ENCODE data around the gene CKAP2L.

CKAP2L gene, protein sequence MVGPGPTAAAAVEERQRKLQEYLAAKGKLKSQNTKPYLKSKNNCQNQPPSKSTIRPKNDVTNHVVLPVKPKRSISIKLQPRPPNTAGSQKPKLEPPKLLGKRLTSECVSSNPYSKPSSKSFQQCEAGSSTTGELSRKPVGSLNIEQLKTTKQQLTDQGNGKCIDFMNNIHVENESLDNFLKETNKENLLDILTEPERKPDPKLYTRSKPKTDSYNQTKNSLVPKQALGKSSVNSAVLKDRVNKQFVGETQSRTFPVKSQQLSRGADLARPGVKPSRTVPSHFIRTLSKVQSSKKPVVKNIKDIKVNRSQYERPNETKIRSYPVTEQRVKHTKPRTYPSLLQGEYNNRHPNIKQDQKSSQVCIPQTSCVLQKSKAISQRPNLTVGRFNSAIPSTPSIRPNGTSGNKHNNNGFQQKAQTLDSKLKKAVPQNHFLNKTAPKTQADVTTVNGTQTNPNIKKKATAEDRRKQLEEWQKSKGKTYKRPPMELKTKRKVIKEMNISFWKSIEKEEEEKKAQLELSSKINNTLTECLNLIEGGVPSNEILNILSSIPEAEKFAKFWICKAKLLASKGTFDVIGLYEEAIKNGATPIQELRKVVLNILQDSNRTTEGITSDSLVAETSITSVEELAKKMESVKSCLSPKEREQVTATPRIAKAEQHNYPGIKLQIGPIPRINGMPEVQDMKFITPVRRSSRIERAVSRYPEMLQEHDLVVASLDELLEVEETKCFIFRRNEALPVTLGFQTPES

DNA sequence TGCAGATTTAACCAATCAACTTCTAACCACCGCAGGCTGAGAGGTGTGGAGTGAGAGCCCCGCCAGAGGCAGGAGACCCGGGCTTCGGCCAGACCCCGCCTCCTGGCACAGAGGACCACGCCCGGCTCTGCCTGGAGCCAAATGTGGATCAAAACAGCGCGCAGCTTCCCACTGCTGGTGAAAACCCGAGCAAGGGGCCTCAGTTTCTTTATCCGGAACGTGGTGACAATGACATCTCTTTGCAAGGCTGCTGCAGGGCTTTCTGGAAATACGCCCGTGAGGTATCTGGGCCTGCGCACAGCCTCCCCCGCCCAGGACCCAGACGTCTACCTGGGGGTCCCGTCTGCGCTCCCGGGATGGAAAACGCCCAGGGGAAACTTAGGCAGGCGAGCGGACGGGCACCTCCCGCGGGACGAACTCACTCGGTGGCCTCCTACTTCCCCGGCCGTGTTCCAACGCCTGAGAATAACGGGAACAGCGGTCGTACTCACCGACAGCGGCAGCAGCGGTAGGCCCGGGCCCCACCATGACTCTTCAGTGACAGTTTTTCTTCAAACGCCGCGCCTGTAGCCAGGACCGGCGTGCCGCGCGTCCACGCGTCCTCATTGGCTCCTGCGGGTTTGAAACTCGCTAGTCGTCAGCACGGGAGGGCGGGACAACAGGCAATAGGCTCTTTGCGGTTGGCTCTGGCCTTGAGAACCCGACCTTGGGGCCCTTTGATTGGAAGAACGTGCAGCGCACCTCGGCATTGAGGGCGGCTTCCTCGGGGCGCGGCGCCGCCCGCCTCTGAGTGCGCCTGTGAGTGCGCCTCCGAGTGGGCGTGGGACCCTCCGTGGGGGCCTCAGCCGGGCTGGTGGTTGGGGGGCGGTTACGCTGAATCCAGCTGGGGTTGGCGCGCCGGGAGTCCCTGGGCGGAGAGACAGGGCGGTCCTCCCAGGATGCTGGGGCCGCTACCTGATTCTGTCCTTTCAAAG, at the start of gene CKAP2L:
CKAP2L (minus strand) TSS at position 539 of the 974 bp plus-strand sequence; CDS start at position 528, 11 bp downstream.
- DNase-seq (ENCODE audit: low read depth in 2 of 2), result peak; percentile 92 to 94

DNA sequence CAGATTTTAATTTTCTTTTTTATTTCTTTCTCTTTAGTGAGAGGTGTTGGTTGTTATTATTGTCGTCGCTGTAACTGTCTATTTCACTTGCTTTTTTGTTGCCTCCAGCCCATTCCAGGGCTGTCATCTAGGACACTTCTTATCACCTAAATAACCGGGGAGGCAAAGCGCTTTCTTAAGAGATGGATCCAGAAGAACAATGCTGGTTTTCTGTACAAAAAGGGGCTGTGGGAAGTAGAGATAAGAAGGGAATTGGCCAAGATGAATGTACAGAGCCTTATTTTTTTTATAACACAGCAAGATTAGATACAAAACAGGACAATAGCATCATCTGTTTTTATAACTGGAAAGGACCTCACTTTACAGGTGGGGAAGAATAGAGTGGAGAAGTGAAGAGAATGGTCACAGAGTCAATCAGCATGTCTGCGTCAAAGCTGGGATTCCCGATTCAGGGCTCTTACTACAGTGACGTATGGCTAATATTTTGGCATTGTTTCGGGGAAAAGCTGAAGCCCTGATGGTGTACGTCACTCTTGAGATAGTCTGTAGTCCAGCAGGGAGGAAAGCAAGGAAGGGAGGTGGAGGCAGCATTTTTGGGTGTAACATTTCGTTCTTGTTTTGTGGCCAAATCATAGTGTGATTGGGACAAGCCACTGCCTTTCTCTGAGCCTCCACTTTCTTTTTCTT, 49.0 kb upstream of the CKAP2L start:
- DNase-seq (ENCODE audit: low read depth in 2 of 2), result no peak

DNA sequence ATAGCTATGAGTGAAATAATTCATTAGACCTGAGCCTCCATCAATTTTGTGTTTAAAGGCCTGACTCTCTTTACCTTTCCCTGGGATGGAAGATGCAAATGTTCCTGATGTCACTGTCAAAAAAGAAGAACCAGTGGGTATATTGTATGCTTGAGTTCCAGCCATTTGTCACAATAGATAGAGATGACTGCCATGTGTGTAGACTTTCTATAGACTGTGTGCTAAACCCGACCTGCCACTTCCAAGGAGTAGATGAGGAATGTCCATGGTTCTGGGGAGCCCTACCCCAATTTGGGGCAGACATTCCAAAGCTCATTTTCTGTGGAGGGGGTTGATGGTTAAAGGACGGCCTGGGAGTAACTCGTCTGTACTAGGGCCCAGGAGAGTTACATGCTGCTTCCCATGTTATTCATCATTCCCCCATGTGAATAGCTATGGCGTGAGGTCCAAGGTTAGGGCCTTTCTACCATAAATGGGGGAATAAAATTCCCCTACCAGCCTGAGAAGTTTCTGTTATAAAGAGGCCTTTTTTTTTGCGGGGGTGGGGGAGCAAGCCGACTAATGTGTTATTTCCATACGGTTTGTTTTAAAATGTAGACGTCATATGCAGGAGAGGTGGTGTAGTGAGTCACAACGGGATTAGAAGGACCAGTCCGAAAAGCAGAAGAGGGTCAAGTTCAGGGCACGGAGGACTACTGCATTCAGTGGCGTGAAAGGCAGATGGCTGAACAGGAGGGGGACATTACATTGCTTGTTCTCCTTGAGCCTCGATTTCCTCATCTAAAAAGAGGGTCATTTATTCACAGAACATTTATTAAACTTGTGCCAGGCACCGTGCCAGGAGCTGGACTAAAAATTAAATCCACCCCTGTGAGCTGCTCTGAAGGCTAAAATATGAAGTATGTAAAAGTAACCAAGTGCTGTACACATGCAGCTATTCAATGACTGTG, 48.2 kb upstream of the CKAP2L start:
- DNase-seq (ENCODE audit: low read depth in 2 of 2), result no peak

DNA sequence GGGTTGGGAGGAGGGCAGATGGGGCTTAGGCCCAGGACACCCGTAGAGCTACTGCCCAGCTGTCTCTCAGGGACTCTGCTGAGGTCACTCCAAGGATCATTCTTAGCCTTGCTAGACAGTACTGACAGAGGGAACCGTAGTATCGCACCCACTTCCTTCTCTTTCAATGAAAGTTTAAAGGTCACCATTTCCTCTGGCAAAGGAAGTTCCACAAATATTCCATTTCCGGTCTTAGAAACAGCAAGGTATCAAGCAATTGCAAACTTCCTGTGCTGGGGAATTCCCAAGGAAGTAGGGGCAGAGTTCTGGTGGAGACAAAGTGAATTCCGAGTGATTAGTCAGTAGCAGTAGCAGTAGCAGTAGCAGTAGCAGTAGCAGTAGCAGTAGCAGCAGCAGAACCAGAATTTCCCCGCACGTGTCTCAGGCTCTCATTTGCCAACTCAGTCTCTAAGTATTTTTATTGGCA, 47.5 kb upstream of the CKAP2L start:
- DNase-seq (ENCODE audit: low read depth in 2 of 2), result no peak

DNA sequence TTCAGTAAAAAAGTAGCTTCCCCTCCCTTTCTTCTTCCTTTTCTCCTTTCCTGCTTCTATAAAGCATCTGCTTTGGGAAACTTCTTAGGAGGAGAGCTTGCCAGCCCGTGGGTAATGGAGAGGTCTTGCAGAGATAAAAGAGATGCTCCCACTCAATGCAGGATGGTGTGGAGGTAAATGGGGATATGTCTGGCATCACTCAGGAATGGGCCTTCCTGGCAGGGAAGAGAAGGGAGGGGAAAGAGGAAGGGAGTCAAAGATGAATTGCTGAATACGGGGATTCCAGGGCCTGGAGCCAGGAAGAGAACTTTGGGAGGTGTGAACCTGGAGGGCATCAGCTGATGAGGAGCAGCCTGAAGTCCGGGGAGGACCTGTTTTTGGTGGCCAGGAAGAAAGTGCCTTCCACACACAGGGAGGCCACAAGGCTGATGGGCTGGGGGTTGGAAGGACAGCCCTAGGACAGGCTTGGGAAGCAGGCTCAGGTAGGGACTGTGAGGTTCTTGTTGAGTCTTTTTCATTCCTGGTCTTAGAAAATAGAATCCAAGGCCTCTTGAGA, 46.9 kb upstream of the CKAP2L start:
- no peak for DNase-seq (ENCODE audit: low read depth in 2 of 2)

DNA sequence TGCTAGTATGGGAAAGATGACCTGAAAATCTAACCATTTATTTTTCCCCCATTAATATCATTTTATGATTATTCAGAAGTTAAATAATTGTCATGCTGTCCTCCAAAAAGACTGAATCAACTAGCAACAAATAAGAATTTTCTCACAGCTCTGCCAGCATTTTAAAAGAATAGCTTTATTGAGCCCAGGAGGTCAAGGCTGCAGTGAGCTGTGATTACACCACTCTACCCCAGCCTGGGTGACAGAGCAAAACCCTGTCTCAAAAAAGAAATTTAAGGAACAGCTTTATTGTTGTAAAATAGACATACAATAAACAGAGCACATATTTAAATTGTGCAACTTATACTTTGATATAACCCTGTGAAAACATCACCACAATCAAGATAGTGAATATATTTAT, 44.7 kb upstream of the CKAP2L start:
- no peak for DNase-seq (ENCODE audit: low read depth in 2 of 2)

DNA sequence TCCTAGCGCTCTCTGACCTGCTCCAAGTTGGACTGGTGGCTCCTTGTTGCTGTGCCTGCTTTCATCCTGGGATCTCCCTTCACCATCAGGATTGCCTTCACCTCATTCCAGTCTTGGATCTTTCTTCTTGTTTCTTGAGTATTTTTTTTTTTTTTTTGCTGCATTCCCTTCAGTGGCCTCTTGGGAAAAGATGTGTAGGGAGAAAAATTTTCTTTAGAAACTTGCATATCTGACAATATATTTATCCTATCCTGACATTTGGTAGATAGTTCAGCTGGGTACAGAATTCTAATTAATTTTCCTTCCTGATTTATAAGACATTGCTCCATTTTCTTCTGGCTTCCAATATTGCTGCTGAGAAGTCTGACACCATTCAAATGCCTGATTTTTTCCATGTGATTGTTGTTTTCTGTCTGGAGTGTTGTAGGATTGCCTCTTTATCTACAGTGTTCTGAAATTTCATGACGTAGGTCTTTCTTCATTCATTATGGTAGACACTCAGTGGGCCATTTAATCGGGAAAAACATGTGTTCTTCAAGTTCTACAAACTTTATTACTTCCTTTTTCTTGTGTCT, 42.9 kb upstream of the CKAP2L start:
- DNase-seq (ENCODE audit: low read depth in 2 of 2), result no peak

DNA sequence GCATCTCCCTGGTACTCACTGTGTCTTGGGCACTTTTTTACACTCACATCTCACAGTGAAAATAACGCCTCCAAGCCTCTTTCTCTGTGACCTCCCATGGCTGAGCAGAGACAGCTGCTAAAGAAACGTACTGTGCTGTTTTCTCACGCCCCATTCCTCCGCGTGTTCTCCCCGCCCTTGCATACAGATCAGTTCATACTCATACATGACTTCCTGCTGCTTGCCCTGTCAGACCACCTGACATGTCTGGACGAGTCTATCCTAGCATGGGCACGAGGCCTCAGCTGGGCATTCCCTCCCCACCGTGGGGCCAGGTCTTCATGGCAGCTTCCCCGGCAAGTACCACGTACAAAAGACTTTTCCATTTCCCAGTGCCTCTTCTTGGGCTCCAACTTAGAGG, 41.1 kb upstream of the CKAP2L start:
- DNase-seq (ENCODE audit: low read depth in 2 of 2), result no peak

DNA sequence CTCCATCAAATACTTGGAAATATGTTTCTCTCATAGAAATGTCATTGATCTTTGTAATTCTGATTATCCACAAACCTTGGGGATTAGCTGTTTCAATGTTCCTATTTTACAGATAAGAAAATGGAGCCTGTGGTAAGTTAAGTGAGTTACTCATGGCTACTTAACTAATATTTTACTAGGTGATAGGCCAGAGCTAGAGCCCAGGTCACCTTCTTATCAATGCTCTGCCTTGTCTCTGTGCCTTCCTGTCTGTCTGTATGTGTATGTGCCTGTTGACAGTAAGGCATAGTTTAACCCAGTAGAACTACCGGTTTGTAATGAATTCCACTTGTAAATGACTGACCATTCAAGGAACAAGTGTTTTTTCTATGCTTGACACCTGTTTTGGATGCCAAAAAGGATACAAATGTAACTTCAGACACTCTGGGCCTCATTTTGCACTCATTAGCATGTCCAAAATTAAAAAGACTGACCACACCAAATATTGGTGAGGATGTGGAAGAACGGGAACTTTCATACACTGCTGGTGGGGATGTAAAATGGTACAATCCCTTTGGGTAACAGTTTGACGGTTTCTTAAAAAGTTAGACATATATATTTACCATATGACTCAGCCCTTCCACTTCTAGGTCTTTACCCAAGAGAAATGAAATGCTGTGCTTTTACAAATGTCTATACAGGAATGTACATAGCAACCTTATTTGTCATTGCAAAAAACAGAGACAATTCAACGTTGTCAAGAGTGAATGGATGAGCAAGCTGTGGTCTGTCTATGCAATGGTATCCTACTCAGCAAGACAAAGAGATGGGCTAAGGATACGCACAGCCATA, 39.5 kb upstream of the CKAP2L start:
- DNase-seq (ENCODE audit: low read depth in 2 of 2), result no peak

DNA sequence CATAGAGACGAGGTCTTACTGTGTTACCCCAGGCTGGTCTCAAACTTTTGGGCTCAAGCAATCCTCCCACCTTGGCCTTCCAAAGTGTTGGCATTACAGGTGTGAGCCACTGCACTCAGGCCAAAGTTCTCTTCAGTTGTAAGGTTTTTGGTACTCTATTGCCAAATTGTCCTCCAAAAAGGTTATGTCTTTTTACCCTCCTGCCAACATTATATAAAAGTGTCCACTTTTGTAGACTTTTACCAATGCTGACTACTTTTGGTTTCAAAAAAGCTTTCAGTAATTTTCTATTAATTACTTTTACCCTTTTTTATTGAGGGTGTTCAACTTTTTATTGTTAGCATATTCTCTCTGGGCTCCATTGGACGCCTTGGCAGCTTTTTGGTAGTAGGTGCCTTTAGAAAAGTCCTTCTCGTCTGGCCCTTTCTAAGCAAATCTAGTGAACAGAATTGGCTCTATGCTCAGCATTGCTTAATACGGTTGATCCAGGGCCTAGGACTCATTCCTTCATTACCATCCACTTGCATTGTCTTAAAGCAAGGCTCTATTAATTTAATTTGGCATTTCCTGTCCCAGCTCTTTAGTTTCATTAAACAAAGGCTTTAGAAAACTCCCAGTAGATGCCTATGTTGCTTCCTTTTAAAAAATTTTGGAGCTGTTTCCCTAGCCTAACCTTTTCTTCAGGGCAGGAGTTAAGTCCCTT, 36.6 kb upstream of the CKAP2L start:
- no peak for DNase-seq (ENCODE audit: low read depth in 2 of 2)

DNA sequence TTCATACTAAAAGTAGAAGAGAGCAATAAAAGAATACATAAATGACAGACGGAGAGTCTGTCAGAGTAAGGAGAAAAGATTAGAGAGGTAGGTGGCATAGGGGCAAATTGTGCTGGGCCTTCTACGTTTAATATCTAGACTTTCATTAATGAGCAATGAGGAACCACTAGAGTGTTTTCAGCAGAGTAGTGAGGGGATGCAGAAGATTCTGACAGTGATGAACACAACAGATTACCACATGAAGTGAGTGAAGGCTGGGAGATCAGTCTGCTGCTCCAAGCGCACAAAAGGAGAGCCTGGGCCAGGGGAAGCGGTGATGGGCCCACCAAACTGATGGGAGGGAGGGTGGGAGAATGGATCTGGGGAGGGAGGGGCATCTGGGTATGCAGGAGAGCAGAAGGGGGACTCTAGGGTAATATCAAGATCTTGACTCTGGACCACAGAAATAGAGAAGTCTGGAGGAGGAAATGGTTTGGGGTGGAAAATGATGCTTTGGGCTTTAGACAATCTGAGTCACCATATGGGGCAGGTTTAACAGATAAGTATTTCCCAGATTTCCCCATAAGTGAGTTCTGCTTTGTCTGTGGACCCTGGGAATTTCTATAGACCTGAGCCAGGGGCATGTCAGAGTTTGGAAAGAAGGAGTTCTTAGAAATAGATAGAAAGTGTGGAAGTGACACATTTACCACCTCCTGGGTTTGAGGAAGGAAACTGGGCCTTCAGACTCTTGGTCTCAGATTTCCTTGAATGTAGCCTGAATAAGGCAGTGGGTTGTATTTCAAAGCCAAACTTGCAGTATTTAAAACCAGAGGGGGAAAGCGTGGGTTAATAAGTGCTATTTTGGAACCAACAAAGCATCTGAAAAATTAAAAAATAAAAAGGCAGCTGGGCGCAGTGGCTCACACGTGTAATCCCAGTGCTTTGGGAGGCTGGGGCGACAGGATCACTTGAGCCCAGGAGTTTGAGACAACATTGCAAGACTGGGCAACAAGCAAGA, 34.9 kb upstream of the CKAP2L start:
- no peak for DNase-seq (ENCODE audit: low read depth in 2 of 2)

DNA sequence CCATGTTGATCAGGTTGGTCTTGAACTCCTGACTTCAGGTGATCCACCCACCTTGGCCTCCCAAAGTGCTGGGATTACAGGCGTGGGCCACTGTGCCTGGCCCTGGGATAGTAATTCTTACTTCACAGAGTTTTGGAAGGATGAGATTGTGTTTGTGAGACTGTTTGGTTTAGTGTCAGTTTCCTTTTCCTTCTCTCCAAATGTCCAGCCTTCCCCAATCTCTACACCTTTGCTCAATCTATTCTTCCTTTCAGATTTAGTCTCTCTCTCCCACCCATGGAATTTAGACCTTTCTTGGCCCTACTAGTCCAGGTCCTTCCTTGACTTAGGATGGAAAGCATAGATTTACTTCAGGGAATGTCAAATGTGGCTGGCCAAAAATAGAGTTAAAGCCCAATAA, 32.1 kb upstream of the CKAP2L start:
- DNase-seq (ENCODE audit: low read depth in 2 of 2), result no peak

DNA sequence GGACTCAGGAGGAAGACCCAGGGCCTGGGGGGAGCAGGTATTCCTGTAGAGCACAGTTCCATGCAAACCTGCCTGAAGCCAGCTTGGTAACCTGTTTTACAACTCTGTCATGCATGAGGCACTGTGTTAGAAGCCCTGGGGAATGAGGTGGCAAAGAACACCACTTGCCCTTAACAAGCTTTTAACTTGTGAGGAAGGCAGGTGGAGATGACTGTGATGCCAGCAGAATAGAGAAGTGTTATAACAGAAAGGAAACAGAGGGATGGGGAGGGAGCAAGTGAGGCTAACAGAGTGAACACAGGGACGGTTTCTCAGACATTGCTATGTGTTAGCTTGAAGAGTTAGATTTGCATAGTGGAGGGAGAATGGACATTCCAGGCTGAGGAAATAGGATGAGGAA, 31.4 kb upstream of the CKAP2L start:
- DNase-seq (ENCODE audit: low read depth in 2 of 2), result no peak

DNA sequence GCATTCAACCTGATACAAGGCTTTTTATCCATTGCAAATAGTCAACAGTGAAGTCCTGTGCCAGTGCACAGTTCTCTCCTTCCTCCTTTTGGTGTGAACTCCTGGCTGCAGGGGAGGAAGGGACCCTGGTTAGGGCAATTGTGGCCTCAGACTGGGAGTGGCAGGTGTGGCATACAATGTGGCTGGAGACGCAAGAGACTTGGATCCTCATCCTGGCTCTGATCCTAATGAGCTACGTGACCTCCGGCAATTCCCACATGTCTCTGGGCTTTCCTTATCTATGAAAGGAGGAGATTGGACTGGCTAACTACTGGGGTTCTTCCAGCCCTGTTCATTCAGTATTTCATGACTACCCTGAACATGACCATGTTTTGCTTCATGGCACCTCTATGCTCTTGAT, 30.4 kb upstream of the CKAP2L start:
- DNase-seq (ENCODE audit: low read depth in 2 of 2), result no peak

DNA sequence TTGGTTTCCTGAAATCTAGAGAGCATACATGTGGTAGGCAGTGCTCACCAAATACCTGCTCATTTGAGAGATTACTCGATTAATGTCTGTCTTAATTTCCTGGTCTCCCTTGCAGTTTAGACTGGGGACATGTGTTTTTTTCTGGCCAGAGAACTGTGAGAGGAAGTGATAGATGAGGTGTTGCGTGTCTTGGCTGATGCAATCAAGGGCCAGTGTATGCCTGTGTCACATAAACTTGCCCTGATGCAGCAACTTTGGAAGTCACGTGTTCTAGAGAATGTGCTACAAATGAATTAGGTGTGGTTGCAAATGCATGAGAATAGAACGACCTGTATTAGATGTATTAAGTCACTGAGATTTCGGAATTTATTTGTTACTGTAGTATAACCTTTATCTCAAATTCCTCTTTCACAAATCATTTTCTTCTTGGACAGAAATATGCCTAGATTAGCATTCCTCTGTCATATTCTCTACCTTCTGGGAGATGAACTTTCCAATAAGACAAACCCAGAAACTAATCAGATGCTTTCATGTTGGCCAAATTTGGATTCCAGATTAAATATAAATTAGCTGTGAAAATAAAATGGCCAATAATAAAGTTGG, 29.8 kb upstream of the CKAP2L start:
- no peak for DNase-seq (ENCODE audit: low read depth in 2 of 2)

DNA sequence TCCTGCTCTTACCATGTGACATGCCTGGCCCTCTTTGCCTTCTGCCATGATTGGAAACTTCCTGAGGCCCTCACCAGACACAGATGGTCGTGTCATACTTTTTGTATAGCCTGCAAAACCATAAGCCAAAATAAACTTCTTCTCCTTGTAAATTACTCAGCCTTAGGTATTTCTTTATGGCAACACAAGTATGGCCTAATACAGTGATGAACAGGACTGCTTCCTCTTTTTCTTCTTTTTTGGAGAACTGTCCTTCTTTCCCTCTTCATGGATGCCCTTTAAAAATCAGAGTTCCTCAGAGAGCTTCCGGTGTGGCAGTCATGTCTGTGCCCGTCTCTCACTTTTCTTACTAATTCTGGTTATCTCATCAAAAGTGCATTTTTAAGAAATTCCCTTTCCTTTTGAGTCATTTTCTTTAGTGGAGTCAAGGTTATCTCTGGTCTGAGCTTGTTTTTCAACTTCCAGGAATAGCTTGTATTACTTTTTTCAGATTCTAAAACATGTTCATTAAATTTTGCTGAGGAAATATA, 29.1 kb upstream of the CKAP2L start:
- no peak for DNase-seq (ENCODE audit: low read depth in 2 of 2)

Data from stimulated activated CD8-positive, alpha-beta memory T cell treated with anti-CD3 and anti-CD28 coated beads, Interleukin-2, amount 100 ng/mL, for 48 hours (primary cell).